ENCODE results near the gene SNRPA1.

DNA sequence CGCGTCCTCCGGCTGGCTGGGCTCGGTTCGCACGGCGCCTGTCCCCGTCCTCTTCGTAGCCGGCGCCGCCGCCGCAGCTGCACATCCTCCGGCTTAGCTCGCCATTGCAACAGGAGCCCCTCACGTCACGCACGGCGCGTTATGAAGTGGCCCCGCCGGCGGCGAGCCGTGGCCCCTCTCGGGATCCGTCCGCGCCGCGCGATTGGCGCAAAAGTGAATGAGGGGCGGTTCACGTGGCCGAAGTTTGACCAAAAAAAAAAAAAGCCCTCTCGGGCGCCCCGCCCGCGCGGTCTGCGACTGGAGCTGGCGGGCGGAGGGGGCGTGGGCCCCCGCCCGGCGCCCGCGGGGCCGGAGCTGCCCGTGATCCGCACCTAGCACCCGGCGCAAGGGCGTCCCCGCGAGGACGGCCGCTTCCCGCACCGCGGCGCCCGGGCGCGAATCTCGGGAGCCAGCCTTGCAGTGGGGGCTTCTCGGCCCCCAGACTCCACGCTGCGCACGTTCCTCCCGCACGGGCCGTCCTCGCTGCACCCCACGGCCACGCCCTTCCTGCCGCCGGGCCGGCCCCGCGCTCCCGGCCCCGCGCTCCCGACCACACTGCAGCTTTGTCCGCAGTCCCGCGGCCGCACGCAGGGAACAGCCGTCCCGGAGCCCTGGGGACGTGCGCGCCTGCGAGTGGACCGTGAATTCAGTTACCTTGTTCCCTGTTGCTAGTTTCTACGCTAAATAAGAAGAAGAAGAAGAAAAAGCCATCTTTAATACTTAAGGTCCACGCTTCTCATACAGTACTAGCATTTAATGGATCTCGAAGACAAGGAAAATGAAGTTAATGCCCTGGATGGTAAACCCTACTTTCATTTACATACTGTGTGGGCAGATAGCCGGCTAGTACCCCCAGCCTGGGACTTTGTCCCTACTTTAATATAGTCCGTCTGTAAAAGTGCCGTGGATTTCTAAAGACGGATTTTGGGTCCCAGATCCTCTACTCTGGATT lies 42.9 kb downstream of the SNRPA1 start, which contains the start of gene CHSY1:
- TF ChIP-seq, protein P1, sequence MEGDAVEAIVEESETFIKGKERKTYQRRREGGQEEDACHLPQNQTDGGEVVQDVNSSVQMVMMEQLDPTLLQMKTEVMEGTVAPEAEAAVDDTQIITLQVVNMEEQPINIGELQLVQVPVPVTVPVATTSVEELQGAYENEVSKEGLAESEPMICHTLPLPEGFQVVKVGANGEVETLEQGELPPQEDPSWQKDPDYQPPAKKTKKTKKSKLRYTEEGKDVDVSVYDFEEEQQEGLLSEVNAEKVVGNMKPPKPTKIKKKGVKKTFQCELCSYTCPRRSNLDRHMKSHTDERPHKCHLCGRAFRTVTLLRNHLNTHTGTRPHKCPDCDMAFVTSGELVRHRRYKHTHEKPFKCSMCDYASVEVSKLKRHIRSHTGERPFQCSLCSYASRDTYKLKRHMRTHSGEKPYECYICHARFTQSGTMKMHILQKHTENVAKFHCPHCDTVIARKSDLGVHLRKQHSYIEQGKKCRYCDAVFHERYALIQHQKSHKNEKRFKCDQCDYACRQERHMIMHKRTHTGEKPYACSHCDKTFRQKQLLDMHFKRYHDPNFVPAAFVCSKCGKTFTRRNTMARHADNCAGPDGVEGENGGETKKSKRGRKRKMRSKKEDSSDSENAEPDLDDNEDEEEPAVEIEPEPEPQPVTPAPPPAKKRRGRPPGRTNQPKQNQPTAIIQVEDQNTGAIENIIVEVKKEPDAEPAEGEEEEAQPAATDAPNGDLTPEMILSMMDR (IDR thresholded peaks at IDR 0.05), result peak; percentile 24 to 41 (median 27)
- TF ChIP-seq POLR2A (IDR thresholded peaks at IDR 0.05; ENCODE audit: low read depth) (peak; percentile 81), POLR2AphosphoS5 (IDR thresholded peaks at IDR 0.05) (peak; percentile 96 to 98), EP300 (IDR thresholded peaks at IDR 0.05) (no peak)

Data from esophagus muscularis mucosa (tissue), 4 donors.